ENCODE measurements around the gene TMEM232.
"Not testable (repeated sequence)": the region's sequence is repeated elsewhere in the genome, so short reads cannot be mapped to it uniquely, and the experiment has no call there.

The TMEM232 gene

DNA sequence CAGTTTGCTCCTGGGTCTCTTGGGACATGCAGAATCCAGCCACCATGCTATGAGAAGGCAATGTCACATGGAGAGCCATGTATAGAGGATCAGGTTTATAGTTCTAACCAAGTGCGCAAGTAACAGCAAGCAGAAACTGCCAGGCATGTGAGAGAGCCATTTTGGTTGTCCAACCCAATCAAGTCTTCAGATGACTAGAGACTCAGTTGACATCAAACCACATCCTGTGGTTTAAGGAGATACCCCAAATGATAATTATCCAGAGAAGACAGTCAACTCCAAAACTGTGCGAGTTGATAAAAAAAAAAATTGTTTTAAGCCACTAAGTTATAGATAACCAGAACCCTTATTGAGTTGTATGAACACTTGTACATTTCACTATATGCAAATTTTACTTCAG, 40.2 kb downstream of the TMEM232 start:
- no peak overlapping the region for H3K4me3 ChIP-seq (replicated peaks; ENCODE audit: low read depth, low read length)
- TF ChIP-seq, protein P1, sequence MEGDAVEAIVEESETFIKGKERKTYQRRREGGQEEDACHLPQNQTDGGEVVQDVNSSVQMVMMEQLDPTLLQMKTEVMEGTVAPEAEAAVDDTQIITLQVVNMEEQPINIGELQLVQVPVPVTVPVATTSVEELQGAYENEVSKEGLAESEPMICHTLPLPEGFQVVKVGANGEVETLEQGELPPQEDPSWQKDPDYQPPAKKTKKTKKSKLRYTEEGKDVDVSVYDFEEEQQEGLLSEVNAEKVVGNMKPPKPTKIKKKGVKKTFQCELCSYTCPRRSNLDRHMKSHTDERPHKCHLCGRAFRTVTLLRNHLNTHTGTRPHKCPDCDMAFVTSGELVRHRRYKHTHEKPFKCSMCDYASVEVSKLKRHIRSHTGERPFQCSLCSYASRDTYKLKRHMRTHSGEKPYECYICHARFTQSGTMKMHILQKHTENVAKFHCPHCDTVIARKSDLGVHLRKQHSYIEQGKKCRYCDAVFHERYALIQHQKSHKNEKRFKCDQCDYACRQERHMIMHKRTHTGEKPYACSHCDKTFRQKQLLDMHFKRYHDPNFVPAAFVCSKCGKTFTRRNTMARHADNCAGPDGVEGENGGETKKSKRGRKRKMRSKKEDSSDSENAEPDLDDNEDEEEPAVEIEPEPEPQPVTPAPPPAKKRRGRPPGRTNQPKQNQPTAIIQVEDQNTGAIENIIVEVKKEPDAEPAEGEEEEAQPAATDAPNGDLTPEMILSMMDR (IDR thresholded peaks at IDR 0.05; ENCODE audit: low read length, missing control alignments), result no peak
- no peak for DNase-seq (ENCODE audit: low read depth)

- DNase-seq (ENCODE audit: low read depth), result no peak
- TF ChIP-seq, protein P1 (IDR thresholded peaks at IDR 0.05; ENCODE audit: low read length, missing control alignments), result no peak
- H3K4me3 ChIP-seq (replicated peaks; ENCODE audit: low read depth, low read length), result no peak overlapping the region
Observed at GRCh38 chr5:110681953-110682352, 44.5 kb downstream of the TMEM232 start.

DNA sequence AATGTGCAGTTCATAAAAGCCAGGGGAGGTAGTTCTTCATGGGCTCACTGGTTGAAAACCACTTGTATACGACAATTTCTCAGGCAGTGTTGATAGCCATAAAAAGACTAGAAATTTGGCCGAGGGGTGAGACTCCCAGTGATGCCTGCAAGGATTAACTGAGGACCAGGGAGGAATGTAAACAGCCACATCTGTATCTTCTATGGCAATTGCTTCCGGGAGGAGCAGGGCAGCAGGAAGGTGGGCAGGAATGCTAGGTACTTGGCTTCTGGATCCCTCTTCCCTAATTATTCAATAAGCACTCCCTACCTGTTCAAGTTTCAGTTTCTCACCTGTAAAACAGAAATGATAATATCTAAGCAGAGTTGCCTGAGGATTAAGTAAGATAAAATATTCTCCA, 45.4 kb downstream of the TMEM232 start:
- no peak overlapping the region for H3K4me3 ChIP-seq (replicated peaks; ENCODE audit: low read depth, low read length)
- DNase-seq (ENCODE audit: low read depth), result no peak
- TF ChIP-seq, protein P1 (IDR thresholded peaks at IDR 0.05; ENCODE audit: low read length, missing control alignments), result no peak

DNA sequence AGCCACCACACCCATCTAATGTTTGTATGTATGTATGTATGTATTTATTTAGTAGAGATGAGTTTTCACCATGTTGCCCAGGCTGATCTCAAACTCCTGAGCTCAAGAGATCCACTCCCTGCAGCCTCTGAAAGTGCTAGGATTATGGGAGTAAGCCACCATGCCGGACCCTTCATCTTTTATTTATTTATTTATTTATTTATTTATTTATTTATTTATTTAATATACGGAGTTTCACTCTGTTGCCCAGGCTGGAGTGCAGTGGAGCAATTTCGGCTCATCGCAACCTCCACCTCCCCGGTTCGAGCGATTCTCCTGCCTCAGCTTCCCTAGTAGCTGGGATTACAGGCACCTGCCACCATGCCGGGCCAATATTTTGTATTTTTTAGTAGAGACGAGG, 49.9 kb downstream of the TMEM232 start:
- DNase-seq (ENCODE audit: low read depth); H3K4me3 ChIP-seq (replicated peaks; ENCODE audit: low read depth, low read length): not testable (repeated sequence)

- TF ChIP-seq, protein P1 (IDR thresholded peaks at IDR 0.05; ENCODE audit: low read length, missing control alignments), result no peak
- DNase-seq (ENCODE audit: low read depth), result no peak
- no peak overlapping the region for H3K4me3 ChIP-seq (replicated peaks; ENCODE audit: low read depth, low read length)
Observed at GRCh38 chr5:110665184-110665726, 61.2 kb downstream of the TMEM232 start.

DNA sequence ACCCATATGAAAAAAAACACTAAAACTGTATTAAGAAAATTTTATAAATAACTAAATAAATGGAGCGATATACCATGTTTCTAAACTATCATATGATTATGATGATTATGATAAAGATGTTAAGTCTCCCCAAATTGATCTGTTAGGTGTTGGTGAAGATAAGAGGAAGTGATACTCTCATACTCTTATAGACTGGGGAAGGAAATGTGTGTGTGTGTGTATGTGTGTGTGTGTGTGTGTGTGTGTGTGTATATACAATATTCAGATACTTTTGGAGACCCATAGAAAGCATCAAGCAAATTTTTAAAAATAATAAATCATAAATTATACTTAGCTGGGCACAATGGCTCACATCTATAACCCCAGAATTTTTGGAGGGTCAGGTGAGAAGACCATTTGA, 62.9 kb downstream of the TMEM232 start:
- no peak overlapping the region for H3K4me3 ChIP-seq (replicated peaks; ENCODE audit: low read depth, low read length)
- TF ChIP-seq, protein P1 (IDR thresholded peaks at IDR 0.05; ENCODE audit: low read length, missing control alignments), result no peak
- no peak for DNase-seq (ENCODE audit: low read depth)

DNA sequence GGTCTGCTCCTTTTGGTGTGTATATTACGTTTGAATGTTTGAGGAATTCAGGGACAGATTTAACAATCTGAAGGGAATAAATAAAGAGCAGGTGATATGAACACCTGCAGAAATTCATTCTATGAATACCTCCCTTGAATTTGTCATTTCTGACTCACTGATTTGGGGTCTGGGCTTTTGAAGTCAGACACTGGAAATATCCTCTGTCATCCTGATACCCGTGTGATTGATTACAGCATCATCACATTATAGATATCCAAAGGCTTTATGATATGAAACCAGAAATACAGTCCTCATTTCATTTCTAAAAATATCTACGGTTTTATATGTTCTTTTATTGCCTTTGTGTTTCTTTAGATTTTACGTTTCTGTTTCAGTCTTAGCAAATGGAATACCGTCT, 68.5 kb downstream of the TMEM232 start:
- no peak overlapping the region for H3K4me3 ChIP-seq (replicated peaks; ENCODE audit: low read depth, low read length)
- TF ChIP-seq, protein P1 (IDR thresholded peaks at IDR 0.05; ENCODE audit: low read length, missing control alignments), result no peak
- DNase-seq (ENCODE audit: low read depth), result no peak
